ENCODE data around the gene TNFAIP3. TPM values are rescaled to one million over a fixed set of nuclear protein-coding genes. Genes with fewer than 3 reads are reported as not detected.

Gene TNFAIP3
- total RNA-seq, 1 donor from 2014 or later = 16.8 TPM

DNA sequence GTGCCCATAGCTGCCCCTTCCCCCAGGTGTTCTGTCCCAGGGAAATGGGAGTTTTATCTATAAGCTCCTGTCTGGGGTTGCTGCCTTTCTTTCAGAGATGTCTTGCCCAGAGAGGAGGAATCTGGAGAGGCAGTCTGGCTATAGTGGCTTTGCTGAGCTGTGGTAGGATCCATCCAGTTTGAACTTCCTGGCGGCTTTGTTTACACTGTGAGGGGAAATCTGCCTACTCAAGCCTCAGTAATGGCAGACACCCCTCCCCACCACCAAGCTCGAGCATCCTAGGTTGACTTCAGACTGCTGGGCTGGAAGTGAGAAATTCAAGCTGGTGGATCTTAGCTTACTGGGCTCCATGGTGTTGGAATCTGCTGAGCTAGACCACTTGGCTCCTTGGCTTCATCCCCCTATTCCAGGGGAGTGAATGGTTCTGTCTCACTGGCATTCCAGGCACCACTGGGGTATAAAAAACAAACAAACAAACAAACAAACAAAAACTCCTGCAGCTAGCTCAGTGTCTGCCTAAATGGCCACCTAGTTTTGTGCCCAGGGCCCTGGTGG, 24.0 kb downstream of the TNFAIP3 start:
- Mint-ChIP-seq H3K27ac (ENCODE audit: unreplicated experiment) (no peak overlapping the region), H3K4me3 (ENCODE audit: unreplicated experiment) (no peak overlapping the region), H3K4me1 (ENCODE audit: low read depth, unreplicated experiment) (peaks cover 25% of the 10 kb centered on the region), H3K27me3 (ENCODE audit: low read depth, unreplicated experiment) (no peaks in the 10 kb centered on the region), H3K9me3 (ENCODE audit: unreplicated experiment) (peaks cover 20% of the 10 kb centered on the region), H3K36me3 (ENCODE audit: low read depth, unreplicated experiment) (no peaks in the 10 kb centered on the region)
- Histone ChIP-seq H3K9me3 (ENCODE audit: insufficient read depth, low read depth, low read length) (no peaks in the 10 kb centered on the region), H3K9ac (ENCODE audit: low read length) (no peak overlapping the region), H2AFZ (ENCODE audit: low read depth, low read length) (no peak overlapping the region), H4K20me1 (ENCODE audit: insufficient read depth, low read length) (no peaks in the 10 kb centered on the region), H3K27me3 (ENCODE audit: insufficient read depth, low read length) (no peaks in the 10 kb centered on the region), H3K4me3 (ENCODE audit: insufficient read depth, low read depth, low read length) (no peak overlapping the region), H3K79me2 (ENCODE audit: insufficient read depth, low read length) (no peaks in the 10 kb centered on the region), H3K36me3 (ENCODE audit: insufficient read depth, low read length) (no peaks in the 10 kb centered on the region), H3K27ac (ENCODE audit: low read depth, low read length) (no peak overlapping the region), H3K4me1 (ENCODE audit: insufficient read depth, low read length) (peaks cover 5% of the 10 kb centered on the region), H3K4me2 (ENCODE audit: low read length) (no peak overlapping the region)
- TF ChIP-seq EZH2 (IDR thresholded peaks at IDR 0.05; ENCODE audit: insufficient read depth, low read length) (no peak), CTCF (IDR thresholded peaks at IDR 0.05; ENCODE audit: insufficient read depth, low read depth, low read length) (no peak)
- FAIRE-seq (no peak), DNase-seq (ENCODE audit: low read depth) (no peak)

DNA sequence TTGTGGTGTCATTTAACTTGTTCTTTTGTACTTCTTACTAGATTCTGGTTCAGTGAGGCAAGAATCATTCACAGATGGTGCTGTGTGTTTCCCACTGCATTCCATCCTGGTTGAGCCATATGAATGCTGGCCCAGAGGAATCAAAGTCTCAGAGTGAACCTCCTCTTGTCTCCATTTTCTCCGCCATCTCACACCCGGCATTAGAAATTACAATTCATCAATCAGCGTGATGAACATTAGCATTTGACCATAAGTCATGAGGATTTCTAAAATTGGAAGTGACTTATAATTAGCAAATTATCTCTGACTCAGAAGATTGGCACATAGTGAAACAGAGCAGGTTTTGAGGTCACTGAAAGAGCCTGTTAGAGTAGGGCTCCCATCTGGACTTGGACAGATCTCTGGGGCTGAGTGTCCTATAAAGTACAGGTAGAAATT, 25.2 kb downstream of the TNFAIP3 start:
- FAIRE-seq = peak; percentile 20
- H3K4me2 ChIP-seq (ENCODE audit: low read length) = peak overlapping the region; percentile 2
- peaks cover 25% of the 10 kb centered on the region for H3K4me1 Mint-ChIP-seq (ENCODE audit: low read depth, unreplicated experiment)

DNA sequence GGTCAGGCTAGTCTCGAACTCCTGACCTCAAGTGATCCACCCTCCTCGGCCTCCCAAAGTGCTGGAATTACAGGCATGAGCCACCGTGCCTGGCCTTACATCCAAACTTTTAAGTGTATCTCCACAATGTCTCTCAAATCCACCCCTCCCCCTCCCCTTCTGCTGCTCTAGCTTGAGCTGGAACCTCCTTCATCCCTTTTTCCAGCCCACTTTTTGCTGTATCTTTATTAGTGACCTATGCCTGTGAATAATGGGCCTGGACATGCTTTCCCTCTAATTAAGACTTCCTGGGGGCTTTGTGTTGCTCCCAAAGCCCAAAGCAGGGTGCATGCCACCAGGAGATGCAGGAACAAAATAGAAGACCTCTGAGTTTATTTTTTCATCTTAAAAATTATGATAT, 26.1 kb downstream of the TNFAIP3 start:
- Histone ChIP-seq H3K9ac (ENCODE audit: low read length) (no peak overlapping the region), H3K27ac (ENCODE audit: low read depth, low read length) (no peak overlapping the region), H3K4me3 (ENCODE audit: insufficient read depth, low read depth, low read length) (no peak overlapping the region), H3K27me3 (ENCODE audit: insufficient read depth, low read length) (no peaks in the 10 kb centered on the region), H3K4me2 (ENCODE audit: low read length) (no peak overlapping the region), H3K9me3 (ENCODE audit: insufficient read depth, low read depth, low read length) (no peaks in the 10 kb centered on the region), H2AFZ (ENCODE audit: low read depth, low read length) (no peak overlapping the region), H3K79me2 (ENCODE audit: insufficient read depth, low read length) (no peaks in the 10 kb centered on the region), H3K4me1 (ENCODE audit: insufficient read depth, low read length) (peaks cover 5% of the 10 kb centered on the region), H3K36me3 (ENCODE audit: insufficient read depth, low read length) (no peaks in the 10 kb centered on the region), H4K20me1 (ENCODE audit: insufficient read depth, low read length) (no peaks in the 10 kb centered on the region)
- no peak for DNase-seq (ENCODE audit: low read depth)
- Mint-ChIP-seq H3K4me3 (ENCODE audit: unreplicated experiment) (no peak overlapping the region), H3K36me3 (ENCODE audit: low read depth, unreplicated experiment) (no peaks in the 10 kb centered on the region), H3K27ac (ENCODE audit: unreplicated experiment) (no peak overlapping the region), H3K9me3 (ENCODE audit: unreplicated experiment) (peaks cover 7% of the 10 kb centered on the region), H3K27me3 (ENCODE audit: low read depth, unreplicated experiment) (no peaks in the 10 kb centered on the region), H3K4me1 (ENCODE audit: low read depth, unreplicated experiment) (peaks cover 25% of the 10 kb centered on the region)
- no peak for FAIRE-seq
- no peak for TF ChIP-seq EZH2 (IDR thresholded peaks at IDR 0.05; ENCODE audit: insufficient read depth, low read length)
- TF ChIP-seq CTCF (IDR thresholded peaks at IDR 0.05; ENCODE audit: insufficient read depth, low read depth, low read length) = no peak

More for the DNA sequence above, 25.2 kb downstream of the TNFAIP3 start:
- no peaks in the 10 kb centered on the region for H3K27me3 Mint-ChIP-seq (ENCODE audit: low read depth, unreplicated experiment)
- H4K20me1 ChIP-seq (ENCODE audit: insufficient read depth, low read length) = no peaks in the 10 kb centered on the region
- peak overlapping the region; percentile 33 for H3K27ac ChIP-seq (ENCODE audit: low read depth, low read length)
- H3K4me1 ChIP-seq (ENCODE audit: insufficient read depth, low read length) = peaks cover 5% of the 10 kb centered on the region
- peaks cover 13% of the 10 kb centered on the region for H3K9me3 Mint-ChIP-seq (ENCODE audit: unreplicated experiment)
- no peaks in the 10 kb centered on the region for H3K27me3 ChIP-seq (ENCODE audit: insufficient read depth, low read length)
- DNase-seq (ENCODE audit: low read depth) = peak; percentile 94
- H3K36me3 Mint-ChIP-seq (ENCODE audit: low read depth, unreplicated experiment) = no peaks in the 10 kb centered on the region
- H3K9me3 ChIP-seq (ENCODE audit: insufficient read depth, low read depth, low read length) = no peaks in the 10 kb centered on the region
- H3K36me3 ChIP-seq (ENCODE audit: insufficient read depth, low read length) = no peaks in the 10 kb centered on the region
- H3K79me2 ChIP-seq (ENCODE audit: insufficient read depth, low read length) = no peaks in the 10 kb centered on the region
- no peak overlapping the region for H3K4me3 Mint-ChIP-seq (ENCODE audit: unreplicated experiment)
- H3K9ac ChIP-seq (ENCODE audit: low read length) = no peak overlapping the region
- no peak for TF ChIP-seq EZH2 (IDR thresholded peaks at IDR 0.05; ENCODE audit: insufficient read depth, low read length)
- peak overlapping the region; percentile 73 for H3K27ac Mint-ChIP-seq (ENCODE audit: unreplicated experiment)
- no peak overlapping the region for H2AFZ ChIP-seq (ENCODE audit: low read depth, low read length)
- H3K4me3 ChIP-seq (ENCODE audit: insufficient read depth, low read depth, low read length) = no peak overlapping the region

Measured in astrocyte (in vitro differentiated cells and primary cell).